Measurements from ENCODE around the gene ITGA1.

DNA sequence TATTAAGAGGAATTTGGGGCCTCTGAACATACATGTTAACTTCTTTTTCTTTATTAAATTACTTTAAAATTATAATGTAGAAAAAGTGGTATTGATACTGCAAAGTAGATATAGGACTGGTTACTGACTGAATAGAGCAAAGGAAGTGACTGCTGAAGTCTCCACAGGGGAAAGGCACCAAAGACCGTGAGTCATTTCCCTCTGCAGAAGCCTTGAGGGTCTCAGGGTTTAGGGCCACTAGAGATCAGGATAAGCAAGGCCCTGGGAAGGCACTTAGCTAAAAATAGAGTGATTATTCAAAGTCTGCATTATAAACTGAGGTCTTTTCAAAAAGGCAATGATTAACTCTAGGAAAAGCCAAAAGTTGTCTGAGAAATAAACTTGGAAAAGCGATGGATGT is 44.7 kb upstream of the ITGA1 start:
- TF ChIP-seq, protein P1, sequence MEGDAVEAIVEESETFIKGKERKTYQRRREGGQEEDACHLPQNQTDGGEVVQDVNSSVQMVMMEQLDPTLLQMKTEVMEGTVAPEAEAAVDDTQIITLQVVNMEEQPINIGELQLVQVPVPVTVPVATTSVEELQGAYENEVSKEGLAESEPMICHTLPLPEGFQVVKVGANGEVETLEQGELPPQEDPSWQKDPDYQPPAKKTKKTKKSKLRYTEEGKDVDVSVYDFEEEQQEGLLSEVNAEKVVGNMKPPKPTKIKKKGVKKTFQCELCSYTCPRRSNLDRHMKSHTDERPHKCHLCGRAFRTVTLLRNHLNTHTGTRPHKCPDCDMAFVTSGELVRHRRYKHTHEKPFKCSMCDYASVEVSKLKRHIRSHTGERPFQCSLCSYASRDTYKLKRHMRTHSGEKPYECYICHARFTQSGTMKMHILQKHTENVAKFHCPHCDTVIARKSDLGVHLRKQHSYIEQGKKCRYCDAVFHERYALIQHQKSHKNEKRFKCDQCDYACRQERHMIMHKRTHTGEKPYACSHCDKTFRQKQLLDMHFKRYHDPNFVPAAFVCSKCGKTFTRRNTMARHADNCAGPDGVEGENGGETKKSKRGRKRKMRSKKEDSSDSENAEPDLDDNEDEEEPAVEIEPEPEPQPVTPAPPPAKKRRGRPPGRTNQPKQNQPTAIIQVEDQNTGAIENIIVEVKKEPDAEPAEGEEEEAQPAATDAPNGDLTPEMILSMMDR (IDR thresholded peaks at IDR 0.05), result no peak
- TF ChIP-seq POLR2A (IDR thresholded peaks at IDR 0.05), result no peak

Data from lower leg skin (tissue), 3 donors.